Calu3 (cell line): ENCODE measurements around the gene ERVFRD-1. TPM values are rescaled to one million over a fixed set of nuclear protein-coding genes. Genes with fewer than 3 reads are reported as not detected.

Experiments used
- BruUV-seq: library from RNA; stranded (reverse); fragments of 400-500 nt; replicated peaks from 2 replicates; lab custom pipeline; 2021; lab: Mats Ljungman, UMichigan
- CTCF ChIA-PET: fragments of 300-600 bp; sonication (Branson Sonifier 250); formaldehyde crosslinking; loops from one replicate; lab custom pipeline; 2022; ENCODE audit warnings: antibody characterized with exemption; lab: Charles Lee
- DNase-seq: peaks from one replicate; pipeline ENCODE4 v3.0.0; 2022
- H3K27ac Mint-ChIP-seq: one replicate; pipeline ENCODE4 v1.8.0; 2022; ENCODE audit warnings: mixed read lengths; ENCODE audit not compliant: unreplicated experiment
- H3K27me3 Mint-ChIP-seq: one replicate; pipeline ENCODE4 v1.8.0; 2022; ENCODE audit warnings: mixed read lengths; ENCODE audit not compliant: unreplicated experiment
- H3K36me3 Mint-ChIP-seq: one replicate; pipeline ENCODE4 v1.8.0; 2022; ENCODE audit warnings: mild to moderate bottlenecking, moderate library complexity, mixed read lengths; ENCODE audit not compliant: insufficient read depth, unreplicated experiment
- H3K4me1 Mint-ChIP-seq: one replicate; pipeline ENCODE4 v1.8.0; 2022; ENCODE audit warnings: mild to moderate bottlenecking, low read depth, mixed read lengths; ENCODE audit not compliant: unreplicated experiment
- H3K4me3 Mint-ChIP-seq: one replicate; pipeline ENCODE4 v1.8.0; 2022; ENCODE audit warnings: mild to moderate bottlenecking, low read depth, moderate library complexity, mixed read lengths; ENCODE audit not compliant: unreplicated experiment
- H3K9me3 Mint-ChIP-seq: one replicate; pipeline ENCODE4 v1.8.0; 2022; ENCODE audit warnings: low read depth, mixed read lengths; ENCODE audit not compliant: unreplicated experiment
- intact Hi-C: fragments of 100-400 bp; cut with micrococcal nuclease; formaldehyde crosslinking; loops from one replicate; pipeline ENCODE4 v1.10.0; 2022; ENCODE audit not compliant: unreplicated experiment
- total RNA-seq: library from RNA; stranded (reverse); gene quantifications from 2 replicates; pipeline ENCODE4 v1.2.3, GENCODE V29; 2022
- TF ChIP-seq, protein P1 (sequence below): fragments of 200-600 bp; IDR thresholded peaks from one replicate; pipeline ENCODE4 v1.8.0; 2022; ENCODE audit warnings: antibody characterized with exemption; ENCODE audit not compliant: unreplicated experiment

ERVFRD-1 gene
- total RNA-seq, 1 experiment from 2014 or later, result not detected

DNA sequence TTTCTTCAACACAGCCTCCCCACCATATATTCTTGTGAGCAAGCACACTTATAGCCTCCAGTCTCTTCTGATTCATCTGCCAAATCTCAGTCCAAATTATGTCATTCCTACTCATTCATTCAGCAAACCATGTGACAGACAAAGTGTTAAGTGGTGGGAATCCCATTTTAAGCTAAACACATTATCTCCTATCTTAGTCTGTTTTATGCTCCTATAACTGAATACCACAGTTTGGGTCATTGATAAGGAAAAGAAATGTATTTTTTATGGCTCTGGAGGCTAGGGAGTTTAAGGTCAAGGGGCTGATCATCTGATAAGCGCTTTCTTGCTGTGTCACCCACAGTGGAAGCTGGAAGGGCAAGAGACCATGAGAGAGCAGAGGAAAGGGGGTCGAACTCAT, 41.8 kb downstream of the ERVFRD-1 start:
- Mint-ChIP-seq H3K9me3 (no peaks in the 10 kb centered on the region), H3K27me3 (no peaks in the 10 kb centered on the region), H3K4me3 (no peak overlapping the region), H3K27ac (no peak overlapping the region), H3K4me1 (peaks cover 17% of the 10 kb centered on the region), H3K36me3 (no peaks in the 10 kb centered on the region)
- DNase-seq, result no peak
- CTCF ChIA-PET, result interaction anchor here (0.7 to 1.9 kb wide), 4 partner anchors 58 to 506 kb away, joined by 3 to 40 read pairs (median 15); no protein-coding TSS in a partner anchor
- intact Hi-C loops, result loop anchor here (1.0 to 5.0 kb wide), 2 partner anchors 118 to 217 kb away; no protein-coding TSS in a partner anchor
- no TSS peak for BruUV-seq
- TF ChIP-seq, protein P1, sequence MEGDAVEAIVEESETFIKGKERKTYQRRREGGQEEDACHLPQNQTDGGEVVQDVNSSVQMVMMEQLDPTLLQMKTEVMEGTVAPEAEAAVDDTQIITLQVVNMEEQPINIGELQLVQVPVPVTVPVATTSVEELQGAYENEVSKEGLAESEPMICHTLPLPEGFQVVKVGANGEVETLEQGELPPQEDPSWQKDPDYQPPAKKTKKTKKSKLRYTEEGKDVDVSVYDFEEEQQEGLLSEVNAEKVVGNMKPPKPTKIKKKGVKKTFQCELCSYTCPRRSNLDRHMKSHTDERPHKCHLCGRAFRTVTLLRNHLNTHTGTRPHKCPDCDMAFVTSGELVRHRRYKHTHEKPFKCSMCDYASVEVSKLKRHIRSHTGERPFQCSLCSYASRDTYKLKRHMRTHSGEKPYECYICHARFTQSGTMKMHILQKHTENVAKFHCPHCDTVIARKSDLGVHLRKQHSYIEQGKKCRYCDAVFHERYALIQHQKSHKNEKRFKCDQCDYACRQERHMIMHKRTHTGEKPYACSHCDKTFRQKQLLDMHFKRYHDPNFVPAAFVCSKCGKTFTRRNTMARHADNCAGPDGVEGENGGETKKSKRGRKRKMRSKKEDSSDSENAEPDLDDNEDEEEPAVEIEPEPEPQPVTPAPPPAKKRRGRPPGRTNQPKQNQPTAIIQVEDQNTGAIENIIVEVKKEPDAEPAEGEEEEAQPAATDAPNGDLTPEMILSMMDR, result no peak

DNA sequence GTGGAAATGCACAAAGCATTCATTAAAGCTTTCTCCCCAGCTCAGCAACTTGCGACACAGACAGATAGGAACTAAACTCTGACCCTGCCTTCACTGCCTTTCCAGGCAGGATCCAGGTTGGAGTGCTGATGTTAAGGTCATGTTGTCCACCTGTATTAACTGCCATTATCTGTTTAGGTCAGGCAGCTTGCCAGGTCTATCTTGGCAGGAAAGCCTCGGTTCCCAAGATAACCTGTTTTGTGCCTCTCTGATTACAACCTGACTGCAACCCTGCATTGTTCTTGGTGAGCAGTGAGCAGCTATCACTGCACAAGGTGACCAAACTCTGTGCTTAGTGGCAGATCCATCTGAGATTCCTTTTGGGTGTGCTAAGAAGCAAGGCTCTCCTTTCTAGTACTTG, 44.2 kb downstream of the ERVFRD-1 start:
- H3K27ac Mint-ChIP-seq, result no peak overlapping the region
- intact Hi-C loops, result loop anchor here (5.0 kb wide), 1 partner anchor 215 kb away; no protein-coding TSS in a partner anchor
- DNase-seq, result no peak

DNA sequence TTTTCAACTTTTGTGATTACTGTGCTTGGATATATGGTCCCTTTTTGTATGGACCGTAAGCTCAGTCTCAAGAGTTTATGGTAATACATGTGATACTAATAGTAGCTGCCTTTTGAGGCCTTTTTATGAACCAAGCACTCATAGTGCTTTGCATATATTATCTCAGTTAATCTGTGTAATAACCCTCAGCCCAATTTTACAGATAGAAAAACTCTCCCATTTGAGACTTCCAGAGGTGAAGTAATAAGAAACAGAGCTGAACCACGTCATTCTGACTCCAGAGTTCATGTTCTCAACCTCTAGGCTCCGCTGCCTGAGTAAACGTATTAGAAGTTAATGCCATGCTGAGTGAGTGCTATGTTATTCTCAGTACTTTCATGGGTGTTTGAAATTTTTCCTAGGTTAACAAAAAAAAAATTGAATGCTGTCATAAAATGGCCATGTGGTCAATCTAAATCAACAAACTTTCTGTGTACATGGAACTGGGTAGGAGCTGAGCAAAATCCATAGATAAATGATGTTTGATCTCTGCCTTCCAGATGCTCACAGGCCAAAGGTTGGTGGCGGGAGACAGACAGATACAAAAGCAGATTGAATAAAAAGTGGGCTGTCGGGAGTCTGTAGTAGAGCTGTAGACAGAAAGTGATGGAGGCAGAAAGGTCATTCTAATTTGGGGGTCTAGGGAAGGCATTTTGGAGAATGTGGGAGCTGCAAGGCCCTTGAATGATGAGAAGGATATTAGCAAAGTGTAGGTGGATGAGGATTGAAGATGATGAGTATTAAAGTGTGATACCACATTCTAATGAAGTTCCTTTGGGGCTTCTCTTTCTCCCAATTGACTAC, 44.8 kb downstream of the ERVFRD-1 start:
- CTCF ChIA-PET, result interaction anchor here (1.5 kb wide), 1 partner anchor 112 kb away, joined by 12 read pairs; no protein-coding TSS in a partner anchor
- TF ChIP-seq, protein P1, result no peak
- H3K27me3 Mint-ChIP-seq, result no peaks in the 10 kb centered on the region
- no peak for DNase-seq
- H3K36me3 Mint-ChIP-seq, result no peaks in the 10 kb centered on the region
- no peak overlapping the region for H3K27ac Mint-ChIP-seq
- no peak overlapping the region for H3K4me3 Mint-ChIP-seq
- BruUV-seq, result no TSS peak
- intact Hi-C loops, result loop anchor here (5.0 kb wide), 1 partner anchor 214 kb away; no protein-coding TSS in a partner anchor
- H3K9me3 Mint-ChIP-seq, result no peaks in the 10 kb centered on the region
- peaks cover 17% of the 10 kb centered on the region for H3K4me1 Mint-ChIP-seq

More for the DNA sequence above, 44.2 kb downstream of the ERVFRD-1 start:
- no TSS peak for BruUV-seq
- Mint-ChIP-seq H3K4me3 (no peak overlapping the region), H3K27me3 (no peaks in the 10 kb centered on the region), H3K9me3 (no peaks in the 10 kb centered on the region), H3K4me1 (peaks cover 17% of the 10 kb centered on the region), H3K36me3 (no peaks in the 10 kb centered on the region)
- TF ChIP-seq, protein P1, result no peak
- CTCF ChIA-PET, result interaction anchor here (1.5 kb wide), 1 partner anchor 113 kb away, joined by 12 read pairs; no protein-coding TSS in a partner anchor

DNA sequence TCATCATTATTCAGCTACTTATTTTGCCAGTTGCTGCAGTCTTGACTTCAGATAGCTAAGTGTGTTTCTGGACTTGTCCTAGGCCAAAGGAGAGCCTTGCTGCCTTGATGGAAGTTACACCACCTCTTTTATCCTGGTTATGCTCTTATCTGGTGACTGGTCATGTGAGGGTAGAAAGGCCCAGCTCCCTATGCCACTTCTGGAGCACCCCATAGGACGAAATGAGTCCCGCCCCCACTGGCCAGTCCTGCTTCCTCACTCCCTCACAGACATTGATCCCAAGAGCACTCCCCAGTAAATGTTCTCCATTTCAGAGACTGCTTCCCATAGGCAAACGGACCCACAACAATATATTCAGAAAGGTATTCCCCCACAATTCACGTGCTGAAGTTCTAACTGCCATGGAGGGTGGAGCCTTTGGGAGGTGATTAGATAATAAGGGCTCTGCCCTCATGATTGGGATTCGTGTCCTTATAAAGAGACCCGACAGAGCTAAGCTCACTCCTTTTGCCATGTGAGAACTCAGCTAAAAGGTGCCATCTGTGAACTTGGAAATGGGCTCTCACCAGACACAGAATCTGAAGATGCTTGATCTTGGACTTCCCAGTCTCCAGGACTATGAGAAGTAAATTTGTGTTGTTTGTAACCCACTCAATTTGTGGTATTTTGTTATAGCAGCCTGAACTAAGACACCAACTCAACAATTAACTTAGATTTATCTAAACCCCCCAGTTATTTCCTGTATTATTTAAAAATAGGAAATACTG, 45.9 kb downstream of the ERVFRD-1 start:
- intact Hi-C loops, result loop anchor here (5.0 kb wide), 1 partner anchor 213 kb away; no protein-coding TSS in a partner anchor
- H3K4me3 Mint-ChIP-seq, result no peak overlapping the region
- no TSS peak for BruUV-seq
- TF ChIP-seq, protein P1, result no peak
- no peaks in the 10 kb centered on the region for H3K36me3 Mint-ChIP-seq
- H3K9me3 Mint-ChIP-seq, result no peaks in the 10 kb centered on the region
- DNase-seq, result no peak
- H3K4me1 Mint-ChIP-seq, result peaks cover 17% of the 10 kb centered on the region
- H3K27ac Mint-ChIP-seq, result no peak overlapping the region
- CTCF ChIA-PET, result interaction anchor here (1.3 kb wide), 2 partner anchors 111 to 114 kb away, joined by 4 read pairs; no protein-coding TSS in a partner anchor
- no peaks in the 10 kb centered on the region for H3K27me3 Mint-ChIP-seq
